HepG2 (cell line): ENCODE measurements around the gene PHRF1. TPM values are rescaled to one million over a fixed set of nuclear protein-coding genes. Genes with fewer than 3 reads are reported as not detected.

ENCODE experiments used
- CEBPB ChIP-seq: IDR thresholded peaks from 2 replicates; pipeline ENCODE4 v1.6.1; 2011; ENCODE audit warnings: low read depth, low read length, improper control_type of control experiment, borderline replicate concordance
- CREB1 ChIP-seq, 2 experiments: fragments of 450-650 bp in 1 of 2; IDR thresholded peaks; 2 replicates each; pipeline ENCODE4 v1.6.1; 2016 to 2017; ENCODE audit warnings: control low read depth in 1 of 2, mild to moderate bottlenecking in 1 of 2, missing compliant biosample characterization in 1 of 2, missing genetic modification characterization in 1 of 2
- ELF4 ChIP-seq: sonication (generic); formaldehyde crosslinking; IDR thresholded peaks from 2 replicates; pipeline ENCODE4 v1.5.0; 2020; ENCODE audit warnings: missing genetic modification reagents, mild to moderate bottlenecking, moderate library complexity, borderline replicate concordance
- GMEB1 ChIP-seq: sonication (generic); formaldehyde crosslinking; IDR thresholded peaks from 2 replicates; pipeline ENCODE4 v1.5.1; 2020; ENCODE audit warnings: missing genetic modification reagents, mild to moderate bottlenecking, borderline replicate concordance
- KLF15 ChIP-seq: sonication (generic); formaldehyde crosslinking; IDR thresholded peaks from 2 replicates; pipeline ENCODE4 v1.8.1; 2023; ENCODE audit warnings: borderline replicate concordance, mild to moderate bottlenecking, inconsistent platforms, missing genetic modification reagents, mixed read lengths
- NFATC3 ChIP-seq: sonication (generic); formaldehyde crosslinking; IDR thresholded peaks from 2 replicates; pipeline ENCODE4 v1.5.1; 2020; ENCODE audit warnings: mild to moderate bottlenecking, missing genetic modification reagents
- NRL ChIP-seq: sonication (generic); formaldehyde crosslinking; IDR thresholded peaks from 2 replicates; pipeline ENCODE4 v1.5.0; 2020; ENCODE audit warnings: missing genetic modification reagents, mild to moderate bottlenecking, moderate library complexity, borderline replicate concordance
- PBX2 ChIP-seq: IDR thresholded peaks from 2 replicates; pipeline ENCODE4 v1.6.1; 2016; ENCODE audit warnings: control low read depth
- RARG ChIP-seq: sonication (generic); formaldehyde crosslinking; IDR thresholded peaks from 2 replicates; pipeline ENCODE4 v1.4.0; 2020; ENCODE audit warnings: low read depth, mild to moderate bottlenecking, missing genetic modification reagents
- REL ChIP-seq: sonication (generic); formaldehyde crosslinking; conservative IDR thresholded peaks from 2 replicates; pipeline ENCODE4 v1.8.0; 2022; ENCODE audit warnings: mild to moderate bottlenecking, missing genetic modification reagents, moderate library complexity
- RFXANK ChIP-seq: IDR thresholded peaks from 2 replicates; pipeline ENCODE4 v1.6.1; 2016
- SMAD1 ChIP-seq: sonication (generic); formaldehyde crosslinking; IDR thresholded peaks from 2 replicates; pipeline ENCODE4 v1.4.0; 2020; ENCODE audit warnings: missing genetic modification reagents, low read depth, mild to moderate bottlenecking, borderline replicate concordance
- SMYD3 ChIP-seq: sonication (generic); formaldehyde crosslinking; IDR thresholded peaks from 2 replicates; pipeline ENCODE4 v1.8.1; 2023; ENCODE audit warnings: mild to moderate bottlenecking, missing genetic modification reagents
- SOX13 ChIP-seq, 3 experiments: fragments of 450-650 bp in 1 of 3; sonication (generic) in 1 of 3; formaldehyde crosslinking in 1 of 3; IDR thresholded peaks in 2 of 3; conservative IDR thresholded peaks in 1 of 3; 2 replicates each; pipeline versions ENCODE4 v1.5.0 to v1.6.1; 2016 to 2020; ENCODE audit warnings: antibody characterized with exemption in 1 of 3, mild to moderate bottlenecking in 1 of 3, missing compliant biosample characterization in 1 of 3, missing genetic modification reagents in 1 of 3, moderate library complexity in 1 of 3
- YEATS4 ChIP-seq: sonication (generic); formaldehyde crosslinking; IDR thresholded peaks from 2 replicates; pipeline ENCODE4 v1.4.0; 2020; ENCODE audit warnings: missing genetic modification reagents, borderline replicate concordance
- ZBTB44 ChIP-seq: sonication (generic); formaldehyde crosslinking; IDR thresholded peaks from 2 replicates; pipeline ENCODE4 v1.4.0; 2020; ENCODE audit warnings: missing genetic modification reagents
- ZFAT ChIP-seq: sonication (generic); formaldehyde crosslinking; conservative IDR thresholded peaks from 2 replicates; pipeline ENCODE4 v1.8.1; 2023; ENCODE audit warnings: missing genetic modification reagents, inconsistent platforms
- ZNF280D ChIP-seq: sonication (generic); formaldehyde crosslinking; IDR thresholded peaks from 2 replicates; pipeline ENCODE4 v1.5.1; 2020; ENCODE audit warnings: mild to moderate bottlenecking, missing genetic modification reagents
- ZNF317 ChIP-seq: sonication (generic); formaldehyde crosslinking; IDR thresholded peaks from 2 replicates; pipeline ENCODE4 v1.5.0; 2020; ENCODE audit warnings: mild to moderate bottlenecking, missing genetic modification reagents
- ZNF337 ChIP-seq: sonication (generic); formaldehyde crosslinking; IDR thresholded peaks from 2 replicates; pipeline ENCODE4 v1.5.1; 2020; ENCODE audit warnings: missing genetic modification reagents, low read depth, mild to moderate bottlenecking, borderline replicate concordance
- ZNF644 ChIP-seq: IDR thresholded peaks from 2 replicates; pipeline ENCODE4 v1.6.1; 2016; ENCODE audit warnings: low read depth
- ZNF652 ChIP-seq: IDR thresholded peaks from 2 replicates; pipeline ENCODE4 v1.6.1; 2016; ENCODE audit warnings: low read depth, borderline replicate concordance
- polyA plus RNA-seq, 8 experiments: library from polyadenylated mRNA; depleted of rRNA in 3 of 8; stranded (reverse) in 7 of 8; unstranded in 1 of 8; fragments of >200 nt; fragmentation: Illumina TruSeq in 4 of 8; extraction: Trizol in 4 of 8; gene quantifications; 2 replicates each; pipeline versions ENCODE4 v1.2.1 to v1.2.3, GENCODE V29; 2011 to 2016; ENCODE audit warnings: low read depth in 4 of 8, missing spikeins in 1 of 8, mixed read lengths in 1 of 8; ENCODE audit not compliant: insufficient read depth in 1 of 8
- total RNA-seq, 5 experiments: library from RNA; depleted of rRNA; stranded (reverse); fragments of >200 nt; fragmentation: Illumina TruSeq; extraction: Trizol; gene quantifications; 2 replicates each; pipeline ENCODE4 v1.2.3, GENCODE V29; 2016; ENCODE audit warnings: low read depth in 1 of 5

PHRF1 gene
- total and polyA plus RNA-seq, 2 of the 13 experiments (the other 11 are each of a cell fraction or from before 2014, with no cell fraction given) = 8.2 to 16.7 TPM

GRCh38 chr11:536841-537621, 39.2 kb upstream of the PHRF1 start, which contains the start of gene LRRC56 (continued):
- TF ChIP-seq SOX13 (IDR thresholded peaks at IDR 0.05) = no peak
- no peak for TF ChIP-seq SOX13 (CRISPR knock-in tag; conservative IDR thresholded peaks at IDR 0.05 in 1 of 2, IDR thresholded peaks at IDR 0.05 in 1 of 2)
- TF ChIP-seq ZNF317 (CRISPR knock-in tag) = no peak
- TF ChIP-seq SMAD1 (CRISPR knock-in tag) = no peak
- TF ChIP-seq ZNF652 (CRISPR knock-in tag) = no peak
- TF ChIP-seq GMEB1 (CRISPR knock-in tag) = no peak
- no peak for TF ChIP-seq RFXANK (CRISPR knock-in tag)
- no peak for TF ChIP-seq PBX2
- TF ChIP-seq ZNF337 = no peak
- TF ChIP-seq NFATC3 (CRISPR knock-in tag) = no peak
- TF ChIP-seq SMYD3 (CRISPR knock-in tag) = no peak
- TF ChIP-seq RARG (CRISPR knock-in tag) = no peak
- TF ChIP-seq YEATS4 (CRISPR knock-in tag) = no peak
- TF ChIP-seq REL = no peak
- TF ChIP-seq CEBPB = no peak
- no peak for TF ChIP-seq ZBTB44 (CRISPR knock-in tag)
- no peak for TF ChIP-seq CREB1 (IDR thresholded peaks at IDR 0.05)
- no peak for TF ChIP-seq CREB1 (CRISPR knock-in tag; IDR thresholded peaks at IDR 0.05)
- no peak for TF ChIP-seq ZNF280D
- no peak for TF ChIP-seq ZFAT
- no peak for TF ChIP-seq KLF15 (CRISPR knock-in tag)
- no peak for TF ChIP-seq ZNF644 (CRISPR knock-in tag)
- peak; percentile 54; the same call in 1 of the 2 replicates for TF ChIP-seq NRL (CRISPR knock-in tag)
- TF ChIP-seq ELF4 = no peak
